NK-92 (cell line): ENCODE results near the gene NDUFA9.

Experiments
- DNase-seq: peaks from one replicate; lab custom pipeline; 2025; ENCODE audit not compliant: unreplicated experiment; lab: John Stamatoyannopoulos, UW

The NDUFA9 gene

DNA sequence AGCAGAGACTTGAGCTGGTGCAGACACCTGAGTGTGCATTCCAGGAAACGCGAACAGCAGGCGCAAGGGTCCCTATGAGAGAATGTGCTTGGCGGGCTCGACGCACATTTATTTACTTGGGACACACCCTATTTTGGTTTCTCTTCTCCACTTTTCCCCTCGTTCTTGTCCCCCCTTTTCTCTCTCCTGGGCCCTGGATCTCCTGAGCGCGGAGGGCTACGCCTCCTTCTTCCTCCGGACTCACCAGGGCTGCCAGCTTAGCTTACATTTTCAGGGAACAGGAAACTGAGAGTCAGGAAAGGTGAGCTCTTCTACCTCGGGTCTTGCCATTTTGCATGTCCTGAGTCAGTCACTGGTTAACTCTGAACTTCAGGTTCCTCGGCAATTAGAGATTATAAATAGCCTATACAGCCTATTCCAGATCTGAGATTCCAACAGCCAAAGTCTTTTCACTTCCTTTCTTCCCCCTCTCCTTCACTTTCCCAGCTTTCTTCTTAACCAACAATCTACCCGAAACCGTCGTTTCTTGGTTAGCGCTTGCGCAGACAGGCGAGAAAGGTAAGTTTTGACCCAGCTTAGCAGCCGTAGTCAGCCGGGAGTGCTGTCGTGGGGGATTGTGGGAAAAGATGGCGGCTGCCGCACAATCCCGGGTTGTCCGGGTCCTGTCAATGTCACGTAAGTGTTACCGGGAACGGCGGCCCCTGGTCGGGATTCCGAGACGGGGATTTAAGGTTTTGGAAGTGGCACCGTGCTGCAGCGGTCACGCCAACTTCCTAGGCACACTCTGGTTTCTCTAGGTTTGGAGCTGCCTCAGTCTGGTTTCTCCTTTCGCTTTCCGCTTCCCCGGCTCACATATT lies at the start of gene NDUFA9, which contains the start of gene AKAP3:
Gene NDUFA9, plus strand, starts transcription at position 614 of the 857 bp plus-strand sequence. Its CDS starts 13 bp downstream, at position 627.
Gene AKAP3, minus strand, starts transcription at position 551 of the 857 bp plus-strand sequence. CDS start 10,855 bp downstream, outside the sequence.
- no peak for DNase-seq

DNA sequence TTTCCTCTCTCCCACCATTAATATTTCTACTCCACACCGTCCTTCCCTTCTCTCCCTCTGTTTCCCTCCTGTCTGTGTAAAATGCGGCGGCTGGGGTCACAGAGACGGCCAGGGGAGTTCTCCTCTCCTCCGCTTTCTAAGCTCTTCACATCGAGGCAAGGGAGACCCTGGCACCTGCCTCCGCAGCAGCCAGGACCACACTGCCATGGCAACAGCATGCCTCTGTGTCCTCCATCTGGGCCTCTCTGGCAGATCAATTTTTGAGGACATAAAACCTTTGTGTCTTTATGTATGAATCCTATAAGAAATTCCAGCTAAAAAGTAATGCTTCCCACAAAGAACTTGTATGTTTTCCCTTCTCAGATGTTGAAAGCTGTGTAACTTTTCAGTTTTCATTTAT lies 45.5 kb upstream of the NDUFA9 start:
- DNase-seq: no peak

GRCh38 chr12:4603946-4604345 lies 45.0 kb upstream of the NDUFA9 start:
- no peak for DNase-seq

DNA sequence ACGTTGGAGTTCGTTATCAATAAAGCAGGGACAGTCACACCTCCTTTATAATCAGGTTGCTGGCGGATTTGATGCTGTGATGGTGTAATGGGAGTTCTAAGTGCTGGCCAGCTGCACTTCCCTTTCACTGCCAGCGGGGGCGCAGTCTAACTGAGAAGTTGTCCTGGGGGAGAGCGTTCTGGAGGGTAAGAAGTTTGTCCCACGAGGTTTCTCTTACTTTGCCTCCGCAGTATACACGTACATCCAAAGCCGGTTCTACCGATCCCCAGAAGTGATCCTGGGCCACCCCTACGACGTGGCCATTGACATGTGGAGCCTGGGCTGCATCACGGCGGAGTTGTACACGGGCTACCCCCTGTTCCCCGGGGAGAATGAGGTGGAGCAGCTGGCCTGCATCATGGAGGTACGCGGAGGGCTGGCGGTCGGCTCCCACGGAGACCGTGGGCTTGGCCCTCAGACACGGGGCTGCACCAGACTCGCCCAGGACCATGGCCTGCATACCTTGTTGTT lies 44.2 kb upstream of the NDUFA9 start:
- DNase-seq: no peak

DNA sequence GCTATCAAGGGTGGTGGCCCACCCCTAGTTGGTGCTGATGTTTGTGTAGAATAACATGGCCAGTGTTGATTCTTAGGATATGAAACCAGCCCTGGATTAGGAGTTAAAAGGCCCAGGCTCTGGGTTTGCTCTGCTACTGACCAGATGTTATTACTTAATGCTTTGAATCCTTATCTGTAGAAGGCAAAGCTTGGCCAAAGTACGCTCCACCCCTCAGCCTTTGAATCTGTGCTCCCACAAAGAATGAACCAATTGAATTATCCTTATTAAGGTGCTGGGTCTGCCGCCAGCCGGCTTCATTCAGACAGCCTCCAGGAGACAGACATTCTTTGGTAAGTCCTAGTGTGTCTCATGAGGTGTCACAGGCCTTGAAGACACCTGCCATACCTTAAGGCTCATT lies 41.9 kb upstream of the NDUFA9 start:
- DNase-seq: no peak

DNA sequence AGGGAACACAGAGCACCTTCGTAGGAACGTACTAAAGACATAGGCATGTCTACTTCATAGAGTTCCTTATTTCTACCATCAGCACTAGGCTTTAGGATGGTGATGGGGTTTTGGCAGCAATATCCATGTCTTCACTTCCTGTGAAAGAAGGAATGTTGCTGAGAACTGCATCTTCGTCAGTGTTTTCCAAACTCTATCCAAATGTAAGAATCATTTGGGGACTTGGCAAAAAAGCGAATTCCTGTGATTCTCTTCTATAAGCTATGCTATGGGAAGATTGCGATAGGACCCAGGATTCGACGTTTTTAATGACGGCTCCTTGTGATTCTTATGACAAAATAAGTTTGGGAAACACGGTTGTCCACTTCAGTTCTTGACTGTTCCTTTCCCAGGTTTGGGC lies 39.8 kb upstream of the NDUFA9 start:
- no peak for DNase-seq

DNA sequence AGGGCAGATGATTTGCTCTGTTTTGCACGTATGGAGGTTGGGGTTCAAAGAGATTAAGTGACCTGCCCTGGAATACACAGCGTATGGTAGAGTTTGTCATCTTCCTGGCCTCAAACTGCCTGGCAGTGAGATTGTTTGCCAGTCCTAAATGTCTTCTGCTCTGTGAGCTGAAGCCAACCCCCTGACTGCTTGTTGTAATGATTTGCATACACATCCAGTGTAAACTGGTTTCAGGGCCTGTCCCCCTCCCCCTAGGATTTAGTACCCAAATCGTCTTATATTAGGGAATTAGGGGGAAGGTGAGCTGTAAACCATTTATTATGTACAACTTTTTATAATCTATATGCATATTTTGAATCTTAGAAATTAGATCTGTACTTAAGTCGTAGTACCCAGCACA lies 38.4 kb upstream of the NDUFA9 start:
- no peak for DNase-seq

- DNase-seq: no peak
Measured at GRCh38 chr12:4615667-4616066, 33.2 kb upstream of the NDUFA9 start.

DNA sequence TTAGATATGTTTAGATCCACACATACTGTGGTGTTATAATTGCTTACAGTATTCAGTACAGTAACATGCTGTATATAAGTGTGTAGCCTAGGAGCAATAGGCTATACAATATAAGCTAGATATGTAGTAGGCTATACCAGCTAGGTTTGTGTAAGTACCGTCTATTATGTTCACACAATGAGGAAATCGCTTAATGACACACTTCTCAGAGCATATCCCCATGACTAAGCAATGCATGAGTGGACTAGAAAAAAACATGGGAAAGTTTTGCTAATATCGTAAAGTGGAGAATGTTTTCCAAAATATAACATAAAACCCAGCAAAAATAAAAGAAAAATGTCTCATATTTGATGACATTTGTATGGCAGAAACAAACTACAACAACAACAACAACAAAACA lies 27.4 kb upstream of the NDUFA9 start:
- DNase-seq: no peak

- no peak for DNase-seq
Measured at GRCh38 chr12:4626543-4626942, 22.4 kb upstream of the NDUFA9 start.

DNA sequence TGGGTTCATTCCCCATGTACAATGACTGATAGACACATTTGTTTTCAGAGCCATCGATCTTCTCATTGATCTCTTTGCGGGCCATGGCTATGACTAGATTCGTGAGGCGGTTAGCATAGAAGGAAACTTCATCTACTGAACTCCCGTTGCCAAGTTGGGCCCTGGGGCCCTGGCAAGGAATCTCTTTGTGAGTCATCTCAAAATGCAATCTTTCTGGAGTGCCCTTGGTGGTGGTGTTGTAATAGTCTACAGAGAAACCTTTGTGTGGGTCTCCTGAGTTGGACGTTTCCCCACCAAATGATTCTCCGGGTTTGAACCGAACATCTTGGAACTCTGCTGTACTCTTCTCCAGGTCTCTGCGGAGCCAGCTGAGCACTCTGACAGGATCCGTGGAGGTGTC lies 20.5 kb upstream of the NDUFA9 start:
- no peak for DNase-seq

- DNase-seq: no peak
Measured at GRCh38 chr12:4630262-4630661, 18.7 kb upstream of the NDUFA9 start.

GRCh38 chr12:4643747-4644146 lies 5.2 kb upstream of the NDUFA9 start:
- no peak for DNase-seq

GRCh38 chr12:4645023-4645422 lies 3.9 kb upstream of the NDUFA9 start:
- no peak for DNase-seq

DNA sequence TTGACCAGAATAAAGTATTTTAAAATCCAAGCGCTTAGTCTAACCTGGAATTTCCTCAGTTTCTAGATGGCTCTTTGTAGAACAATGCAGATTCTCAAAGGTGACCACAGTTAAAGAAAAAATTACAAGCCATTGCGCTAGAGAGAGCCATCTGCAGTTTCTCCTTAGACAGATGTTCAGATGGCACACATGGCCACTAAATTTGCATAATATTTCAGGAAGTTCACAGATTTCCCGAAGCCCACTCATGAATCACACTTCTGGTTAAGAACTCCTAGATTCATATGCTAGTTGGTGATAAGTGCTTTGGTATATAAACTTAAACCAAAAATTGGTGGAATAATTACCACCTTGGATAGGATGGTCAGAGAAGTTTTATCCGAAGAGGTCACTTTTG lies 812 bp upstream of the NDUFA9 start:
- no peak for DNase-seq

DNA sequence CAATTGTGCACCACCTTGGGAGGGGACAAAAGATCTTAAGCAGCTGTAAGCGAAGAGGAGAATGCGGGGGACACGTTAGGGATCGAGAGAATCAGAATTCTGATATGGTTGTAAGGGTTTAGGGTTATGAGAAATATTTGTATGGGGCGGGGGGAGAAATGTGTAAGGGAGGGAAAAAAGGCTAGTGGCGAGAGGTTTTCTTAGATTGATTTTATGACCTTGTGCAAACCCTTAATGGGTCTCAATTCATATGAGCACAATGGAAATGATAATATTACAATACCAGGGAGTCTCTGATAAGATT lies 396 bp downstream of the NDUFA9 start:
- DNase-seq: no peak

DNA sequence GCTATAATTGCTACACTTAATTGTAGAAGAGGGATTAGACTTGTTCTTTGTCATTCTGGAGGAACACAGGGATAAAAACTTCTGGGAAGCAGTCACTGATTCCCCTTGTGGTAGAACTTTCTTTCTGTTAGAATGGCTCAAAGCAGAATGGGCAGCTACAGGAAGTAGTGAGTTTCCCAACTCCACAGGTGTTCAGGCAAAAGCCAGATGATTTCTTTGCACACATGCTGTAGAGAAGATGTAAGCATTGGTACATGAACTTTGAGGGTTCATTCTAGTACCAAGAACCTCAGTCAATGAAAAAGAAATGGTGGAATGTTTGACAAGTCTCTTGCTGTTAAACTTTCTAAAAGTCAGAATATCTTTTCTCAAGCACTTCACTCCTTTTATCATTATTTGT lies 4.3 kb downstream of the NDUFA9 start:
- DNase-seq: no peak

GRCh38 chr12:4653691-4654090 lies 4.8 kb downstream of the NDUFA9 start:
- no peak for DNase-seq

- no peak for DNase-seq
Measured at GRCh38 chr12:4663971-4664505, 15.1 kb downstream of the NDUFA9 start.

- DNase-seq: no peak
Measured at GRCh38 chr12:4665236-4665635, 16.3 kb downstream of the NDUFA9 start.

DNA sequence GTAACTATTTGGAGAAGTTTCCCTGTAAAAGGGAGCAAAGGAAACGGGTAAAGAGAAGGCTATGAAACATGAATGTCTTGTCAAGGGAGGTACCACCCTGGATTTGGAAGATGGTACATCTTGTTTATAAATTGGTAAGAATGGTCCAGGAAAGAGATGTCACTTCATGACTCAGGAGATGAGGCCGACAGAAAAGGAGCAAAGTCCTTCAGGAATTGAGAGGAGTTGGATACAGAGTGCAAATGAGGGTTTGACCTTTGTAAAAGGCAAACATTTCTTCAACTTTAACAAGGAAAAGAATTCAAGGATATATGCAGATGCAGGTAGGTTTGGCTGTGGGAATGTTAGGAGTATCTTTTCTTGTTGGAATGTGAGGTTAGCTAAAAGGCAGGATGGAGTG lies 30.8 kb downstream of the NDUFA9 start:
- DNase-seq: no peak

GRCh38 chr12:4681732-4682131 lies 32.8 kb downstream of the NDUFA9 start:
- no peak for DNase-seq

- DNase-seq: no peak
Measured at GRCh38 chr12:4685317-4685716, 36.4 kb downstream of the NDUFA9 start.
